Measurements from ENCODE around the gene SLX4IP.

The SLX4IP gene

GRCh38 chr20:10539818-10540553, 104.9 kb downstream of the SLX4IP start:
- H3K36me3 Mint-ChIP-seq (ENCODE audit: low read depth) = no peaks in the 10 kb centered on the region
- H3K4me3 Mint-ChIP-seq = no peak overlapping the region

DNA sequence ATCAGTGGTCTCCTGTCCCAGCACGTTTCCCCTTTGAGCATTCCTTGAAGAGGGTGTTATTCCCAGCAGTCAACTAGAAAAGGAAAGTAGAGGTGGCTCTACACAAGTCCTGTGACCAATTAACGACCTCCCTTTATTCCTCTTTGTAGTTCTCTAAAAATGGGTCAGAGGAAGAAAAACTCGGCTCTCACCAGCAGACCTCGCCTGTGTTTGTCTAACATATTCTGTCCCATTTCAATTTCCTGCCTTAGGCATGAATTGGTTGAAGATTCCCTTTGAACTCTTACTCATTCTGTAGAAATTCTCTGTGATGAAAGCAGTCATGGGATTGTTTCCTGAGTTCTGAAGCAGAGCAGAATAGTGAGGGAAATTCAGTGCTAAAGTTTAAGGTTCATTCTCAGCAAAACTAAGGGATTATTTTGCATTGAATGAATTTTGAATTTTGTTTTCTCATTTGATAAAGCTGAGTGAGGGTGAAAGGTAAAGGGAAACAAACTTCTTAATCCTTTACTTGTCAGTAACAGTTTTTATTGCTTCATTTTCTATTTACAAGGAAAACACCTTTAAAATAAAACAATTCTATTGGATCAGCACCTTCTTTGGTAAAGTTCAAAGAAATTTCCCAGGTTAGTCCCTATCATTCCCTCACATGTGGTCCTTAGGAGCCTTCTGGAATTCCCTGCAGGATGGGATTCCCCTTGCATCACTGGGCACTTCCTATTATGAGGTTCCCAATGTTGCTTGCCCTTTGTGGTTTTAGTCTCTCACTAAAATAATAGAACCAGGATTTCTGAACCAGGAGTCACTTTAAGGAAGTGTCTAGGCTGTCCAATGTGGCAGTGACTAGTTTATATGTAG, 105.8 kb downstream of the SLX4IP start:
- Mint-ChIP-seq H3K4me3 (no peak overlapping the region), H3K27me3 (ENCODE audit: low read depth) (no peaks in the 10 kb centered on the region), H3K27ac (peak overlapping the region; percentile 8 to 72 (median 22)), H3K36me3 (ENCODE audit: low read depth) (no peaks in the 10 kb centered on the region), H3K4me1 (peaks cover 29% of the 10 kb centered on the region), H3K9me3 (no peaks in the 10 kb centered on the region)
- TF ChIP-seq CTCF (IDR thresholded peaks at IDR 0.05; ENCODE audit: unreplicated experiment in 3 of 3) = no peak

More at GRCh38 chr20:10539818-10540553, 104.9 kb downstream of the SLX4IP start:
- no peak for TF ChIP-seq CTCF (IDR thresholded peaks at IDR 0.05; ENCODE audit: unreplicated experiment in 3 of 3)
- H3K27ac Mint-ChIP-seq = peak overlapping the region; percentile 8 to 72 (median 22)
- peaks cover 29% of the 10 kb centered on the region for H3K4me1 Mint-ChIP-seq
- H3K27me3 Mint-ChIP-seq (ENCODE audit: low read depth) = no peaks in the 10 kb centered on the region
- no peaks in the 10 kb centered on the region for H3K9me3 Mint-ChIP-seq

- Mint-ChIP-seq H3K36me3 (ENCODE audit: low read depth) (no peaks in the 10 kb centered on the region), H3K9me3 (no peaks in the 10 kb centered on the region), H3K4me1 (peaks cover 30% of the 10 kb centered on the region), H3K4me3 (no peak overlapping the region), H3K27ac (no peak overlapping the region), H3K27me3 (ENCODE audit: low read depth) (no peaks in the 10 kb centered on the region)
- no peak for TF ChIP-seq CTCF (IDR thresholded peaks at IDR 0.05; ENCODE audit: unreplicated experiment in 3 of 3)
Observed at GRCh38 chr20:10541668-10542411, 106.7 kb downstream of the SLX4IP start.

GRCh38 chr20:10542442-10542841, 107.3 kb downstream of the SLX4IP start:
- H3K9me3 Mint-ChIP-seq = no peaks in the 10 kb centered on the region
- H3K27ac Mint-ChIP-seq = no peak overlapping the region
- no peaks in the 10 kb centered on the region for H3K36me3 Mint-ChIP-seq (ENCODE audit: low read depth)
- H3K27me3 Mint-ChIP-seq (ENCODE audit: low read depth) = no peaks in the 10 kb centered on the region
- no peak for TF ChIP-seq CTCF (IDR thresholded peaks at IDR 0.05; ENCODE audit: unreplicated experiment in 3 of 3)
- peaks cover 30% of the 10 kb centered on the region for H3K4me1 Mint-ChIP-seq
- H3K4me3 Mint-ChIP-seq = no peak overlapping the region

- Mint-ChIP-seq H3K36me3 (ENCODE audit: low read depth) (no peaks in the 10 kb centered on the region), H3K4me3 (no peak overlapping the region), H3K27ac (no peak overlapping the region), H3K9me3 (no peaks in the 10 kb centered on the region), H3K27me3 (ENCODE audit: low read depth) (no peaks in the 10 kb centered on the region), H3K4me1 (peaks cover 22% of the 10 kb centered on the region)
- TF ChIP-seq CTCF (IDR thresholded peaks at IDR 0.05; ENCODE audit: unreplicated experiment in 3 of 3) = no peak
Observed at GRCh38 chr20:10543480-10543879, 108.4 kb downstream of the SLX4IP start.
